ENCODE measurements around the gene LEP. TPM values are rescaled to one million over a fixed set of nuclear protein-coding genes. Genes with fewer than 3 reads are reported as not detected.

Gene LEP
- total RNA-seq, 1 experiment from 2014 or later = not detected

GRCh38 chr7:128247640-128248194, 6.6 kb downstream of the LEP start:
- Mint-ChIP-seq H3K9me3 (no peaks in the 10 kb centered on the region; a peak in 1 of 5 replicates), H3K27ac (no peak overlapping the region; a peak in 1 of 7 replicates), H3K4me3 (no peak overlapping the region), H3K36me3 (ENCODE audit: insufficient read depth in 1 of 3, low read depth in 3 of 3) (peaks cover 0 to 2% (median 0%) of the 10 kb centered on the region in 3 experiments; a peak in 1 of 7 replicates), H3K4me1 (peaks cover 12 to 17% of the 10 kb centered on the region in 2 experiments), H3K27me3 (ENCODE audit: low read depth) (peaks cover 23% of the 10 kb centered on the region)
- H2BK20ac ChIP-seq (ENCODE audit: low read depth, low read length, poor library complexity, severe bottlenecking) = no peak overlapping the region
- H3K4me2 ChIP-seq (ENCODE audit: insufficient read depth, insufficient read length, low read length) = no peak overlapping the region
- no peak overlapping the region for H2BK15ac ChIP-seq (ENCODE audit: low read depth, low read length)
- no peak overlapping the region for H3K18ac ChIP-seq (ENCODE audit: insufficient read length, low read depth, low read length)
- no peak overlapping the region for H3K56ac ChIP-seq (ENCODE audit: insufficient read length, low read depth, low read length)
- H3K27ac ChIP-seq (ENCODE audit: insufficient read length, low read depth, low read length) = no peak overlapping the region
- no peaks in the 10 kb centered on the region for H3K79me2 ChIP-seq (ENCODE audit: insufficient read depth, low read length)
- no peaks in the 10 kb centered on the region for H3K9me3 ChIP-seq (ENCODE audit: control insufficient read depth, low read depth, low read length)
- H2BK12ac ChIP-seq (ENCODE audit: insufficient read length, low read depth, low read length) = no peak overlapping the region
- H4K5ac ChIP-seq (ENCODE audit: insufficient read length, low read depth, low read length) = no peak overlapping the region
- no peak overlapping the region for H4K8ac ChIP-seq (replicated peaks; ENCODE audit: insufficient read length, low read depth, low read length)
- H3K27me3 ChIP-seq (ENCODE audit: insufficient read depth, low read length) = no peaks in the 10 kb centered on the region
- TF ChIP-seq CTCF (conservative IDR thresholded peaks at IDR 0.05) = peak; percentile 18; the same call in 2 of the 3 replicates
- no peak overlapping the region for H3K14ac ChIP-seq (ENCODE audit: insufficient read depth, low read length)
- no CpG with 5 or more reads among the region's 7 CpGs for WGBS (ENCODE audit: extremely low coverage, insufficient read length, low lambda C conversion rate)
- no peak overlapping the region for H3K23ac ChIP-seq (ENCODE audit: insufficient read length, low read depth, low read length)
- H2BK5ac ChIP-seq (ENCODE audit: insufficient read length, low read length) = no peak overlapping the region
- no peaks in the 10 kb centered on the region for H3K23me2 ChIP-seq (ENCODE audit: insufficient read length, low read depth, low read length, poor library complexity, severe bottlenecking)
- no peaks in the 10 kb centered on the region for H4K20me1 ChIP-seq (ENCODE audit: control insufficient read depth, insufficient read depth, insufficient read length)
- H2AK5ac ChIP-seq (ENCODE audit: insufficient read length, low read length) = no peak overlapping the region
- H2BK120ac ChIP-seq (ENCODE audit: low read depth, low read length, poor library complexity, severe bottlenecking) = no peak overlapping the region
- H3K4ac ChIP-seq (ENCODE audit: low read depth, low read length) = no peak overlapping the region
- no peaks in the 10 kb centered on the region for H3K79me1 ChIP-seq (ENCODE audit: insufficient read depth, low read depth, low read length, poor library complexity, severe bottlenecking)
- no peak overlapping the region for H4K91ac ChIP-seq (ENCODE audit: insufficient read length, low read depth, low read length)
- no peaks in the 10 kb centered on the region for H3K4me1 ChIP-seq (ENCODE audit: insufficient read depth, low read length)
- no peak for DNase-seq
- H2AFZ ChIP-seq (ENCODE audit: low read length) = no peak overlapping the region
- no peak overlapping the region for H3T11ph ChIP-seq (ENCODE audit: low read length)
- no peak overlapping the region for H3K9ac ChIP-seq (ENCODE audit: extremely low read depth, insufficient read length, low read length)

Measured in H9 (cell line).